ENCODE measurements around the gene ZBP1.

ZBP1 gene

GRCh38 chr20:57605878-57606277 lies 14.3 kb downstream of the ZBP1 start:
- H3K4me2 ChIP-seq (ENCODE audit: low read length), result no peak overlapping the region
- no peaks in the 10 kb centered on the region for H3K9me3 ChIP-seq (ENCODE audit: control insufficient read depth, insufficient read depth, low read length)
- peaks cover 10% of the 10 kb centered on the region; the same call in 1 of the 2 replicates for H4K20me1 ChIP-seq (ENCODE audit: control insufficient read depth, insufficient read depth, low read depth, low read length)
- no peak for TF ChIP-seq EZH2phosphoT487 (IDR thresholded peaks at IDR 0.05; ENCODE audit: borderline replicate concordance, low read length)
- TF ChIP-seq, protein P1, sequence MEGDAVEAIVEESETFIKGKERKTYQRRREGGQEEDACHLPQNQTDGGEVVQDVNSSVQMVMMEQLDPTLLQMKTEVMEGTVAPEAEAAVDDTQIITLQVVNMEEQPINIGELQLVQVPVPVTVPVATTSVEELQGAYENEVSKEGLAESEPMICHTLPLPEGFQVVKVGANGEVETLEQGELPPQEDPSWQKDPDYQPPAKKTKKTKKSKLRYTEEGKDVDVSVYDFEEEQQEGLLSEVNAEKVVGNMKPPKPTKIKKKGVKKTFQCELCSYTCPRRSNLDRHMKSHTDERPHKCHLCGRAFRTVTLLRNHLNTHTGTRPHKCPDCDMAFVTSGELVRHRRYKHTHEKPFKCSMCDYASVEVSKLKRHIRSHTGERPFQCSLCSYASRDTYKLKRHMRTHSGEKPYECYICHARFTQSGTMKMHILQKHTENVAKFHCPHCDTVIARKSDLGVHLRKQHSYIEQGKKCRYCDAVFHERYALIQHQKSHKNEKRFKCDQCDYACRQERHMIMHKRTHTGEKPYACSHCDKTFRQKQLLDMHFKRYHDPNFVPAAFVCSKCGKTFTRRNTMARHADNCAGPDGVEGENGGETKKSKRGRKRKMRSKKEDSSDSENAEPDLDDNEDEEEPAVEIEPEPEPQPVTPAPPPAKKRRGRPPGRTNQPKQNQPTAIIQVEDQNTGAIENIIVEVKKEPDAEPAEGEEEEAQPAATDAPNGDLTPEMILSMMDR (IDR thresholded peaks at IDR 0.05; ENCODE audit: low read depth, low read length, poor library complexity, severe bottlenecking), result no peak
- no peaks in the 10 kb centered on the region for H3F3A ChIP-seq (ENCODE audit: control insufficient read depth, insufficient read depth)
- H3K36me3 ChIP-seq (ENCODE audit: control insufficient read depth, low read length), result no peaks in the 10 kb centered on the region
- H3K27me3 ChIP-seq (ENCODE audit: control insufficient read depth, low read length), result peaks cover 73% of the 10 kb centered on the region
- no peak overlapping the region for H3K4me3 ChIP-seq (ENCODE audit: low read length)
- H3K9me2 ChIP-seq (replicated peaks; ENCODE audit: control insufficient read depth, low read length), result no peaks in the 10 kb centered on the region
- peaks cover 6% of the 10 kb centered on the region for H3K4me1 ChIP-seq (ENCODE audit: control insufficient read depth, low read length)
- no peak overlapping the region for H3K27ac ChIP-seq (ENCODE audit: low read depth, low read length)
- H3K79me2 ChIP-seq (ENCODE audit: control insufficient read depth, low read length), result no peaks in the 10 kb centered on the region

DNA sequence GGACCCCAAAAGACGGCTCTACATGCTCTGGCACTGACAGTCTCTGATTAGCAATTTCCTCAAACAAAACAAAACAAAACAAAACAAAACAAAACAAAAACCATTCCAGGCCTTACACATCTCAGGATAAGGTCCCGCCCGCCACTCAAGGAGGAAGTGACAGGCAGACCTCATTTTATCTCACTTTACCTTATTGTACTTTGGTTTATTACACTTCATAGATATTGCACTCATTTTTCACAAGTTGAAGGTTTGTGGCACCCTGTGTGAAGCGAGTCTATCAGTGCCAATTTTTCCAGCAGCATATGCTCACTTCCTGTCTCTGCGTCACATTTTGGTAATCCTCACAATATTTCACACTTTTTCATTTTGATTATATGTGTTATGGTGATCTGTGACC lies 15.2 kb downstream of the ZBP1 start:
- TF ChIP-seq, protein P1 (IDR thresholded peaks at IDR 0.05; ENCODE audit: low read depth, low read length, poor library complexity, severe bottlenecking), result no peak
- no peak for TF ChIP-seq EZH2phosphoT487 (IDR thresholded peaks at IDR 0.05; ENCODE audit: borderline replicate concordance, low read length)
- H3K4me2 ChIP-seq (ENCODE audit: low read length), result no peak overlapping the region
- H3K9me2 ChIP-seq (replicated peaks; ENCODE audit: control insufficient read depth, low read length), result no peaks in the 10 kb centered on the region
- H3K27ac ChIP-seq (ENCODE audit: low read depth, low read length), result no peak overlapping the region
- H3K36me3 ChIP-seq (ENCODE audit: control insufficient read depth, low read length), result no peaks in the 10 kb centered on the region
- H3K4me3 ChIP-seq (ENCODE audit: low read length), result no peak overlapping the region
- no peaks in the 10 kb centered on the region for H3K9me3 ChIP-seq (ENCODE audit: control insufficient read depth, insufficient read depth, low read length)
- H3K27me3 ChIP-seq (ENCODE audit: control insufficient read depth, low read length), result peaks cover 75% of the 10 kb centered on the region
- H3F3A ChIP-seq (ENCODE audit: control insufficient read depth, insufficient read depth), result no peaks in the 10 kb centered on the region
- H3K4me1 ChIP-seq (ENCODE audit: control insufficient read depth, low read length), result peaks cover 6% of the 10 kb centered on the region
- no peaks in the 10 kb centered on the region for H3K79me2 ChIP-seq (ENCODE audit: control insufficient read depth, low read length)
- peaks cover 10% of the 10 kb centered on the region; the same call in 1 of the 2 replicates for H4K20me1 ChIP-seq (ENCODE audit: control insufficient read depth, insufficient read depth, low read depth, low read length)

- Histone ChIP-seq H3K79me2 (ENCODE audit: control insufficient read depth, low read length) (no peaks in the 10 kb centered on the region), H3K4me3 (ENCODE audit: low read length) (no peak overlapping the region), H3K4me1 (ENCODE audit: control insufficient read depth, low read length) (no peaks in the 10 kb centered on the region), H3K27me3 (ENCODE audit: control insufficient read depth, low read length) (peaks cover 75% of the 10 kb centered on the region), H3K4me2 (ENCODE audit: low read length) (no peak overlapping the region), H3F3A (ENCODE audit: control insufficient read depth, insufficient read depth) (no peaks in the 10 kb centered on the region), H3K9me2 (replicated peaks; ENCODE audit: control insufficient read depth, low read length) (no peaks in the 10 kb centered on the region), H3K9me3 (ENCODE audit: control insufficient read depth, insufficient read depth, low read length) (no peaks in the 10 kb centered on the region), H4K20me1 (ENCODE audit: control insufficient read depth, insufficient read depth, low read depth, low read length) (no peaks in the 10 kb centered on the region), H3K36me3 (ENCODE audit: control insufficient read depth, low read length) (no peaks in the 10 kb centered on the region), H3K27ac (ENCODE audit: low read depth, low read length) (no peak overlapping the region)
- TF ChIP-seq EZH2phosphoT487 (IDR thresholded peaks at IDR 0.05; ENCODE audit: borderline replicate concordance, low read length), result no peak
- TF ChIP-seq, protein P1 (IDR thresholded peaks at IDR 0.05; ENCODE audit: low read depth, low read length, poor library complexity, severe bottlenecking), result no peak
Observed at GRCh38 chr20:57603120-57603519, 17.1 kb downstream of the ZBP1 start.
